ENCODE results near the gene CPNE6. TPM values are rescaled to one million over a fixed set of nuclear protein-coding genes. Genes with fewer than 3 reads are reported as not detected.
"Not testable (repeated sequence)": the region's sequence is repeated elsewhere in the genome, so short reads cannot be mapped to it uniquely, and the experiment has no call there.

The CPNE6 gene
- total RNA-seq, 2 donors from 2014 or later, result 0.24 TPM; not detected in 1

- TF ChIP-seq CTCF (IDR thresholded peaks at IDR 0.05), result peak; percentile 1 to 71
These were observed 34.3 kb upstream of the CPNE6 start for GRCh38 chr14:24036963-24037657.

GRCh38 chr14:24037658-24038037 lies 33.7 kb upstream of the CPNE6 start:
- peaks cover 0 to 4% of the 10 kb centered on the region in 2 donors for H3K4me1 ChIP-seq
- no peak for DNase-seq (ENCODE audit: low spot score)
- no peak for TF ChIP-seq CTCF (IDR thresholded peaks at IDR 0.05)
- H3K4me3 ChIP-seq, result no peak overlapping the region
- H3K27me3 ChIP-seq, result no peaks in the 10 kb centered on the region
- no peaks in the 10 kb centered on the region for H3K36me3 ChIP-seq
- peaks cover 0 to 3% of the 10 kb centered on the region in 2 donors for H3K9me3 ChIP-seq
- no peak overlapping the region for H3K27ac ChIP-seq

More at GRCh38 chr14:24036963-24037657, 34.3 kb upstream of the CPNE6 start:
- DNase-seq (ENCODE audit: low spot score); H3K4me1 ChIP-seq; H3K9me3 ChIP-seq; H3K36me3 ChIP-seq; H3K27me3 ChIP-seq: not testable (repeated sequence)
- peak overlapping the region; percentile 79 to 85 for H3K27ac ChIP-seq
- peak overlapping the region; percentile 53 to 55 for H3K4me3 ChIP-seq

- H3K9me3 ChIP-seq, result no peaks in the 10 kb centered on the region
- peaks cover 0 to 4% of the 10 kb centered on the region in 2 donors for H3K4me1 ChIP-seq
- no peaks in the 10 kb centered on the region for H3K27me3 ChIP-seq
- H3K36me3 ChIP-seq, result no peaks in the 10 kb centered on the region
- DNase-seq (ENCODE audit: low spot score), result no peak
- no peak overlapping the region for H3K4me3 ChIP-seq
- no peak overlapping the region for H3K27ac ChIP-seq
- TF ChIP-seq CTCF (IDR thresholded peaks at IDR 0.05), result no peak
These were observed 32.7 kb upstream of the CPNE6 start for GRCh38 chr14:24038686-24039085.

GRCh38 chr14:24040692-24041091 lies 30.7 kb upstream of the CPNE6 start:
- peaks cover 0 to 4% of the 10 kb centered on the region in 2 donors for H3K4me1 ChIP-seq
- DNase-seq (ENCODE audit: low spot score), result no peak
- no peak overlapping the region for H3K4me3 ChIP-seq
- TF ChIP-seq CTCF (IDR thresholded peaks at IDR 0.05), result no peak
- H3K27ac ChIP-seq, result no peak overlapping the region
- H3K27me3 ChIP-seq, result no peaks in the 10 kb centered on the region
- H3K36me3 ChIP-seq, result no peaks in the 10 kb centered on the region
- H3K9me3 ChIP-seq, result no peaks in the 10 kb centered on the region

- no peaks in the 10 kb centered on the region for H3K27me3 ChIP-seq
- TF ChIP-seq CTCF (IDR thresholded peaks at IDR 0.05), result no peak
- H3K9me3 ChIP-seq, result no peaks in the 10 kb centered on the region
- H3K4me1 ChIP-seq, result no peaks in the 10 kb centered on the region
- H3K4me3 ChIP-seq, result no peak overlapping the region
- H3K27ac ChIP-seq, result no peak overlapping the region
- no peak for DNase-seq (ENCODE audit: low spot score)
- H3K36me3 ChIP-seq, result no peaks in the 10 kb centered on the region
These were observed 28.6 kb upstream of the CPNE6 start for GRCh38 chr14:24042746-24043145.

GRCh38 chr14:24049002-24049401 lies 22.4 kb upstream of the CPNE6 start:
- not testable (repeated sequence) for DNase-seq (ENCODE audit: low spot score); H3K4me1 ChIP-seq; H3K4me3 ChIP-seq; H3K9me3 ChIP-seq; H3K27ac ChIP-seq; H3K36me3 ChIP-seq; H3K27me3 ChIP-seq

- not testable (repeated sequence) for H3K9me3 ChIP-seq; H3K36me3 ChIP-seq; H3K4me3 ChIP-seq; H3K27ac ChIP-seq; DNase-seq (ENCODE audit: low spot score); H3K4me1 ChIP-seq; H3K27me3 ChIP-seq
These were observed 20.6 kb upstream of the CPNE6 start for GRCh38 chr14:24050753-24051152.
